ENCODE data around the gene SSBP2.
A peak's percentile ranks its signal among the peaks of the same experiment; 100 is the strongest.
"Not testable (repeated sequence)": the region's sequence is repeated elsewhere in the genome, so short reads cannot be mapped to it uniquely, and the experiment has no call there.

Gene SSBP2

DNA sequence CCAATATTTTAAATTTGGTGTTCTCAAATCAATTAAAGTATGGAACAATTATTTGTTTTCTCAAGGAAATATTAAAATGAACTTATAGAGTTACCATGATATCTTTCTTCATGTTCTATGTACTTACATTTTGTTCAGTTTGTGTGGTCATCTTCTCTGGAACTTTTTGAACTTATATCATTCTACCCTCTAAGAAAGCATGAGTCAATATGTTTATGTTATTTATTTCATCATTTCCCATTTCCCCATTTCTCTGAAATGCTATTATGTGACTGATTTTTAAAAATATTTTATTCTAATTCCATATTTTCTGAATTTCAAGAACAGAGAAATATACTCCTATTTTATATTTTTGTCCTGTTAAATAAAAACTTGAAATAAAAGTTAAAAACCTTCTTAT lies 233.4 kb downstream of the SSBP2 start:
- DNase-seq: no peak

DNA sequence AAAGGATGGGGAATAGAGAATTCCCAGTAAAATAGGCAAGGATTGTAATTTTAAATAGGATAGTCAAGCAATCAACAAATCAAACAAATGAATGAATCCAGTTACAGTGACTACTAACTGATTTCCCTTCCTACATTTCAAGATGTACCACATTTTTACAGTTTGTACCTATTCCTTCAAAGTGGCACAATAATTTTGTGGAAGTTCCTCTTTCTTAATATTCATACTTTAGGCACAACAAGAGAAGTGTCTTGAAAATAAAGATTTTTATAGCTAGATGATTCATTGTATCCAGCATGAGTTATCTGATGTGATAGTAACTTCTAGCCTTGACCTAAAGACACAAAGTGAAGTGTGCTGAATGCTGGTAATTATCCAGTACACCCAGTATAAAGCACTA lies 234.8 kb downstream of the SSBP2 start:
- no peak for DNase-seq

DNA sequence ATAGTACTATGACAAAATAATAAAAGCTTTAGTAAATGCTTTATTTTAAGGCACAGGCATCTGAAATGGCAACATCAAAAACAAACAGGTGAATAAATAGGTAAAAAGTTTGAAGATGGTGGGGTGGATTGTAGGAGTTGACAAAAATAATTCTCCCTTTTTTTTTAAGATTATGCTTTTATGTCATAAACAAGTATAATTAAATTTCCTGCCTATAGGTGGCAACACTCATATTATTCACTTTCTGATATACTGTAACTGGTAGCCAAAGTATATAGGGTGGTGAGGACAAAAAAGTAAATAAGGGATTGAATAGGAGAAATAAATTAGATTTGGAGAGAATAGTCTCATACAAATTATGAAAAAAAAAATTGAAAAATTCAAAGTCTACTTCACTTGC lies 236.9 kb downstream of the SSBP2 start:
- peak; percentile 8 for DNase-seq

DNA sequence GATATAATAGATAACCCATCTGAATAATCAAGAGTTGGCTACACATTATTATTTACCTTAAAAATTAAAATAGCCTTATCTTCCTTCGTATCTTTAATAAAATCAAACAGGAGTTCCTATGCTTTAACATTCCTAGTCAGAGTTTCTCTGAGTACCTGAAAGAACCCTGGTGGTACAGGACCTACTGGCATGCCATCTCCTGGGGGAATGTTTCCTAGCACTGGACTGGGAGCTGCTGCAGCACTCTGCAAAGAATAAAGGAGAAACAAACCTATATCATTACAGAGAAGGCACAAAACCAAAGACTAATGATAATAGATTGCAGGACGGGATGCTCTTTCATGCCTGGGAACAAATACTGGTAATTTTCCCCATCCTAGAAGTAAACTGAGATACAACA lies 237.4 kb downstream of the SSBP2 start:
- no peak for DNase-seq

DNA sequence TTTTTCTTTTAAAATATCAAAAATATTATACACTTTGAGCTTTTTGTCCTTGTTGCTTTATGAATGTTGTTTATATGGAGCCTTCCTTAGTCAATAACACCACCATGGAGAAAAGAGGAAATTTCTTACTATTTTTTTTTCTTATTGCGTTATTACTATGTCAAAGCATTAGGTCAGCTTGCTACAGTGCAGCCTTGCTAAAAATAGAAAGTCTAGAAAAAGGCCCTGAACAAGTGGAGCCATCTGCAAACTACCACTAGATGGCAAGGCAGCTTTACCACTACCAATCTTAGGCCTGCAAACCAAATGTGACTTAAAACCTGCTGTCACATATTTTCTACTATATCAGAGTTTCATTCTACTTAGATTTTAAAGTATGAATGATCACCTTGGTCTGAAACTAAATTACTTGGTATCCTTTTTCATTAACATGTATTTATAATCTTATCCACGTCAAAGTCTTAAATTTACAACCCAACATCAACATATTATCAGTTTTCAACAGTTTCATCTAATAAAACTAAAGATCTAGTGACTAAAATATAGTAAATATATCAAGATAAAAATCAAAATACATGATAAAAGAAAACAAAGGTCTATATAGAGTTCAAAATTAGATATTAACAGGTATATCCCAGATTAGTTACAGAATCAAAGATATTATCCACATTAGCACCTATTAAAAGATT lies 243.9 kb downstream of the SSBP2 start:
- peak; percentile 65 for DNase-seq

DNA sequence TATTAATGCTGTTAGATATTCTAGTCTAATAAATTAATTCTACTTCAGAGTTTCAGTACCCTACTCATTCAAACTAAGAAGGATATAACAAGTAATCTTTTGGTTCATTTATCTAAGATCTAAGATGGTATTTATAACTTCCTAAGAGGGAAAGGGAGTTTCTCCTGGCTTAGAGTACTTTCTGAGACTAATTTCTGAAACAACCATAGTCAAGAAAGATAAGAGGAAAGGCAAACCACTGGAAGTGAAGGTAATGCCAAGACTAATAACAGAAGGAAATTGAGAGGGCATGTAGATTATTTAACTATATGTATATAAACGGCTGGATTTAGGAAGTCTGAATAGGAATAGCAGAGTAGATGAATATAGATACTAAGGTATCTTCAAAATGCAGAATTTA lies 244.5 kb downstream of the SSBP2 start:
- DNase-seq: no peak

DNA sequence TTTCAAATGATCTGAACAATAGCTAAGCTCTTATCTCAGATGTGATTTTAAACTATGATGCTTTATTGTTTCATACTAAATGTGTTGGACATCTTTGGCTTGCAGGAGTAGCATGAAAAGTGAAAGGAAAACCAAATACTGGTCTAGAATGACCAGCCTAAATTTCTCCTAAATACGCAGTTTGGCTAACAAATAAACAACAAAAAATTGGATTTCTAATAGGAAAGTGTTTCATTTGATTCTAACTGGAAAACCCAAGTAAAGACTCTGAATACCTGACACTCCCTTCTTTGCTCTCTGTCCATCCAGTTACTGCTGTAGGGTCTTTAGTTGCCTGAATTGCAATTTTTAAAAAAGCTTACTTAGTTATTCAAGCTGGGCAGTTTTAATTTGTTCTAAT lies 245.2 kb downstream of the SSBP2 start:
- DNase-seq: no peak

DNA sequence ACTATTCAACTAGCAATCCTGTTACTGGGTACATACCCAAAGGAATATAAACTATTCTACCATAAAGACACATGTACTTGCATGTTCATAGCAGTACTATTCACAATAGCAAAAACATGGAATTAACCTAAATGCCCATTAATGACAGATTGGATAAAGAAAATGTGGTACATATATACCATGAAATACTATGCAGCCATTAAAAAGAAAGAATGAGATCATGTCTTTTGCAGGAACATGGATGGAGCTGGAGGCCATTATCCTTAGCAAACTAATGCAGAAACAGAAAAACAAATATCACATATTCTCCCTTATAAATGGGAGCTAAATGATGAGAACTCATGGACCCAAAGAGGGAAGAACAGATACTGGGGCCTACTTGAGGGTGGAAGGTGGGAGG lies 247.3 kb downstream of the SSBP2 start:
- DNase-seq: not testable (repeated sequence)

DNA sequence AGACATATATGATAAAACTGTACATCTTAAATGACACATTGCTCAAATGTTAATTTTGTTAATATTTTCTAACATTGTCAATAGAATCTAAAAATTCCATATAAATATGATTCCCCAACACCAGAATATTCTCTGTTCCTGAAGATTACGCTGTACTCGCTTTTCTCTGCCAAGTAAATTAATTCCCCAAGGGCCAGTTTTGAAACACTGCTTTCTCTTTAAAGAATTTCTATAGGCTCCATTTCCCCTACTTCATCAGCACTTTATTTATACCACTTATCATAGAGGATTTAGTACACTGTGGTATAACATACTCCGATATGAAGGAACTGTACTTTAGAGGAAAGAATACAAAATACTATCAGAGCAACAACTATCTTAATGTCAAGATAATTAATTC lies 255.6 kb downstream of the SSBP2 start:
- DNase-seq: no peak

DNA sequence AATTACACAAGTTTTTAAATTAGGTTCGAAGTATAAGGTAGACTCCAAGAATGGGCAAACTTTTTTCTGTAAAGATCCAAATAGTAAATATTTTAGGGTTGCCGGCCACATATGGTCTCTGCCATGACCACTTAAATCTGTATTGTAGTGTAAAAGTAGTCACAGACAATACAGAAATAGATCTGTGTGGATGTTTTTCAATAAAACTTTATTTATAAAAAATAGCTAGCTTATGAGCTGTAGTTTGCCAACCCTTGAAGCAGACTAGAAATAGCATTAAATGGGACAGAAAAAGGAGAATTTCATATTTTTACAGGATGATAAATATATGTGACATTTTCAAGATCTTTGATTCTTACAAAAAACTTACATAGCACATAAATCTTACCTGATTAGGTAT lies 262.0 kb downstream of the SSBP2 start:
- DNase-seq: no peak

DNA sequence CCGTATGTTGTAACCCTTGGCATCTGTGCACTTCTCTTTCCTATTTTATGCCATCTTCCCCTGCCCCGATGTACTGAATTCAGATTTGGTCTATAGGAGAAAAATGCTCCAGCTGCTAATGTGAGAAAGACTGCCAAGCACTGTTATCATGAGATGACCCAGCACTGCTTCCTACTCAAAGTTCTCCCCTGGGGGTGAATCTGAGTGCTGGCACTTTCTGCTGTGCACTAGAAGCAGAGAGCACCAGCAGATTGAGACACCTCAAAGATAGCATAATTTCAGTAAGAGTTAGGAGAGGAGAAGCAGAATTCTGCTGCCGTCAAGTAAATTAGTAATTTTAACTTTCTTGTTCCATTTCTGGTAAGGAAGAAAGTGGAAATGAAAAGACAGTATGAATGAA lies 264.2 kb downstream of the SSBP2 start:
- no peak for DNase-seq

DNA sequence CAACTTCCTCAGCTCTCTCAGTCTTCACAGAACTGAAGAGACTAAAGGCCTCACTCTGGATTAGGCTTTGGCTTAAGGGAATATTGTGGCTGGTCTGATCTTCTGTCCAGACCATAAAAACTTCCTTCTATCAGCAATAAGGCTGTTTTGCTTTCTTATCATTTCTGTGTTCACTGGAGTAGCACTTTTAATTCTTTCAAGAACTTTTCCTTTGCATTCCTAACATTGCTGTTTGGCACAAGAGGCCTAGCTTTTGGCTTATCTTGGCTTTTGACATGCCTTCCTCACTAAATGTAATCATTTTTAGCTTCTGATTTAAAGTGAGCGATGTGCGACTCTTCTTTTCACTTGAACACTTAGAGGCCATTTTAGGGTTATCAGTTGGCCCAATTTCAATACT lies 268.3 kb downstream of the SSBP2 start:
- DNase-seq: no peak

DNA sequence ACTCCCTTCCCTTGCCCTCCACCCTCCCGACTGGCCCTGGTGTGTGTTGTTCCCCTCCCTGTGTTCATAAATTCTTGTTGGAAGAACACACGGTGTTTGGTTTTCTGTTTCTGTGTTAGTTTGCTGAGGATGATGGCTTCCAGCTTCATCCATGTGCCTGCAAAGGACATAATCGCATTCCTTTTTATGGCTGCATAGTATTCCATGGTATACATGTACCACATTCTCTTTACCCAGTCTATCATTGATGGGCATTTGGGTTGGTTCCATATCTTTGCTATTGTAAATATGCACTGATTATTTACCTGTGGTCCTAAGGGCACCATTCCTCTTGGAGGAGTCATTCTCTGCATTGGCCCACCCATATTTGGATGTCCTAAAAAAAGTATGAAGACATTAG lies 277.5 kb downstream of the SSBP2 start:
- DNase-seq: not testable (repeated sequence)

DNA sequence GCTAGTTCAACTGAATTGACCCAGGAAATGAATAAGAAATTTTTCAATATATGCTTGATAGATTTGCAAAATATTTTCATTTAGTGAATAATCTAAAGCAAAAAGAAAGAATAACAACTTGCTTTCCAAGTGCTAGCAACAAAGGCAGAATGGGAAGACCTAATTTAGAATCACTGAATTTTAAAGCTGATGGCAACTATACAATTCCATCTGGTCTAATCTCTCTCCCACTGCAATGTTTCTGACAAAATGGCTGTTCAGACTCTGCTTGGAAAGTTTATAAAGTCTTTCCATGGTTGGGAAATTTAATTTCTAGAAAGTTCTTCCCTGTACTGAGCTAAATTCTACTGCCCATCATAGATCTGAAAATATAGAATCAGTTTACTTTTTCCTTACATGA lies 281.2 kb downstream of the SSBP2 start:
- DNase-seq: no peak

DNA sequence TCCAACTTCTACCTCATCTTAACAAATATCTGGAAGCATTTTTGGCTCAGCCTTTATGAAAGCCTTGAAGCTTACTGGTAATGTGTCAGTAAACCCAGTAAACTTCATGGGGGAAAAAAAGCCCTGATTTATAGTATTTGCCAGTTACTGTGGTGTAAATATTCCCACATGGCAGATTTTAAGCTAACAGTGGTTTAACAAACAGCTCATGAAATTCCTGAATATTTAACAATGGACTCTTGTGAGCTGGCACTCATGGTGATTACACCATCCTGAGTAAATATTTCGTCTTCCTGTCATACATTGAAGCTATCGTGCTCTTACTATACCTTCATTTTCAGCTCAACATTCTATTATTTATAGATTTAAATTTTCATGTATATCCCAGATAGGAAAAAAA lies 300.0 kb downstream of the SSBP2 start:
- DNase-seq: peak; percentile 5

DNA sequence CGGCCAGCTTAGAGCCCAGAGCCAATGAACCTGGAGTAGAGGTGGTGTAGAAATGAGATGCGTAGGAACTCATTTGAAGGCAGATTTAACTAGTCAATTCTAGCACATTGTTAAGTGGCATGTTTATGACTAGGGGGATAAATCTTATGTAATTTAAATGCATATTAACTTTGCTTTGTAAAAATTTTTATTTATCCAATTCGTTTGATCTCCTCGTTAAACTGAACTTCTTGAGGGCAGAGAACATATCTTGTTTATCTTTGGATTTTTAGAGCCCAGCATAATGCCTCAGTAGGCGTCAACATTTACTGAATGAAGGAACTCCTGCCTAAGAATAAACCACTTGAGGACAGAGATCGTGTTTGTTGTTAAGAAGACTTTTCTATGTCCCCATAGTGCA lies 315.9 kb downstream of the SSBP2 start:
- no peak for DNase-seq

DNA sequence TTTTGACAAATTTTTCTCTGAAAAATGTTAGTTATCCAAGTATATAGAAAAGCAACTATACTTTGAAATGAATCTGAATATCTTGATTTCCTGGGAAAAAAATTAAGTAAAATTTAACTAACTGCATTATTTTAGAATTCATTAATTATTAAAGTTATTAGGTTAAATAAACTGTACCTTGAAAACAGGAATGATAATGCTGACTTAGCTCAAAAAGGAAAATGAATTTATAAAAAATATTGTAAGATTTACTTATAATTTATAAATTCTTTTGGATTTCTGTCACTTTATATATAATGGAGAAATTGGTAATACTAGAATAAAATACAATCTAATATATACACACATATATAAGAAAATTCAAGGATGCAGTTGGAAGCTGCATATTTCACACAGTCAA lies 320.9 kb downstream of the SSBP2 start:
- DNase-seq: no peak

DNA sequence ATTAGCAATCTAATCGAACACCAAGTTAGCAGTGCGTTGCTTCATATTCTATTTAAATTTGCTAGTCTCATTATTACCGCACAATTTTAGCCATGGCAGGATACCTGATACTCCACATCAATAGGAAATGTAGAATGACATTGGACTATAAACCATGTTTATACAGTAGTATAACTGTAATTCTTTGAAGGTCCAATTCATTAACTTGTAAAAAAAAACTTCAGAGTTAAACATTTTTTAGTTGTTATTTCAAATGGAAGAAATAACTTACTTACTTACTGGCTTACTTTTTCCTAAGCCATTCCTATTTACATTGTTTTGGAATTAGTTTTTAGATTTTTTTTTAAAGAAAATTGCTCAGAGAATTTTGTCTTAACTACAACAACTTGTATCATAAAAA lies 321.5 kb downstream of the SSBP2 start:
- no peak for DNase-seq

DNA sequence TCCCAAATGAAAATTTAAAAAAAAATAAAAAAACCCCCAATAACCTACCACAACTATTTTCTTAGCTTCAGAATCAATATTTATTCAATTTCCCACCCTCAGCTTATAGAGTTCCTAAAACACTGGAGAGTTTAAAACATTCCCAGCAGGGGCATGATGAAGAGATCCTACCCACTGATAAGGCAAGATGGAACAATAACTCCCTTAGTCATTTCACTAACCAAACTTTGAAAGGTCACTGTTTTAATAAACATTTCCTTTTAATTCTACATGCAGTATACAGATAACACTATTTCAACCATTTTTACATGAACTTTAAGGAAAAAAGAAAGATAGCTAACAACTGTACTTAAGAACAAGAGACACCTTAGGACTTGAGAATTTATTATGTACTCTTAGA lies 322.0 kb downstream of the SSBP2 start:
- no peak for DNase-seq

DNA sequence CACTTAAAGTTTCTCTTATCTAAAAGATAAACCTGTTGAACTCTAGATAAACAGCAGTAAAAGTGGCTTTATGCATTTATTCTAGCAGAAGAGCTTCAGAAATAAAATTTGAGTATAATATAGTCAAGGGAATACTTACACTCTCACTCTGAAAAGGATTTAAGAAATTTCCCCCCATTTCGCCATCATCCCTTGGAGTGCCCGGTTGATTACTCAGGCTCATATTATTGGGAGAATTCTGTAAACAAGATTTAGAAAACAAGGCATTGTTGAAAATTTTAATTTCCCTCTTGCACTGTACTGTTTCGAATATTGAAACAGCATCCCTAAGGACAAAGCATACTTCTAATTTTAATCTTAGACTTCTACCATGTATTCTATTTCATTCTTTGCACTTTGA lies 322.5 kb downstream of the SSBP2 start:
- DNase-seq: no peak

DNA sequence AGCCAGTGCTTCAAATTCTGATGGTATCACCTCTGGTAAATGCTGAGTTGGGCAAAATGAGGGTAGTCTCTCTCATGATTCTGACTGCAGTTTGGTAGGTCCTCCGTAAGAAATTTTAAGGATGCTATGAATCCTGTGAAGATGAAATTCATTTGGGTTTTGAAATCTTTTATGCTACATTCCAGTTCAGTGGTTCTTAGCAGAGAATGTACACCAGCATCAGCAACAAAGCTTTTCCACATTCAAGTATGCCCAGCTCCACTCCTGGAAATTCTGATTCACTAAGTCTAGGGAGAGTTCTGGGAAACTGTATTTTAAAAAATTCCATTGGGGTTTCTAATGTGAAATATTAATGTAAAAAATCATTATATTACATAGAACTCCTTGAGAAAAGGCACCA lies 323.3 kb downstream of the SSBP2 start:
- DNase-seq: no peak

DNA sequence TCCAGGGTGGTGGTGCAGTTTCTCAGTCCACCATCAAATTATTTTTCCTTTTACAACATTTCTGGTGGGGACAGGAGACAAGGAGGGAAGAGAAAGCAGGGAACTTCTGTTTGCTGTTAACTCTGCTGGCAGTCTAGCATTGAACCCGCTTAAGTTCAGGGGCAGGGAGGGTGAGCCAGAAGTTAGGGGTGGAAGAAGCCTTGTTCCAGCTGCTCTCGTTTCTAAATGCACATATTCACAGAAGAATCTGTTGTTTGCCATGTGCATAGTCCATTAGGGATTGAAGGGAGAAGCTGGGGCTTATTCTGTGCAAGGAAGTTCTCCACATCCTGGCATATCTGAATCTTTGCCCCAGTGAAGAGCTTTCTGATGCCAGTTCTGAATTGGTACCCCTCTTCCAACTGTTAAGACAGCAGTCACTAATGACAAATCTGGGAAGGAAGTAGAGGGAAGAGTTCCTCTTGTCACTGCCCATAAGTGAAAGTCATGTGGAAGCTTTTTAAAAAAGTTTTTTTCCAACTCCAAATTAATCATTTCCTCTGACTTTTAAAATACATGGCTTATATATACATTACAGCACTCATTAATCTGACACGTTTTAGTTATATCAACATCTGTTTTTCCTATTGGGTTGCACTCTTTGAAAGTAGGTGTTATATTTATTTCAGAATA lies 324.4 kb downstream of the SSBP2 start:
- no peak for DNase-seq

DNA sequence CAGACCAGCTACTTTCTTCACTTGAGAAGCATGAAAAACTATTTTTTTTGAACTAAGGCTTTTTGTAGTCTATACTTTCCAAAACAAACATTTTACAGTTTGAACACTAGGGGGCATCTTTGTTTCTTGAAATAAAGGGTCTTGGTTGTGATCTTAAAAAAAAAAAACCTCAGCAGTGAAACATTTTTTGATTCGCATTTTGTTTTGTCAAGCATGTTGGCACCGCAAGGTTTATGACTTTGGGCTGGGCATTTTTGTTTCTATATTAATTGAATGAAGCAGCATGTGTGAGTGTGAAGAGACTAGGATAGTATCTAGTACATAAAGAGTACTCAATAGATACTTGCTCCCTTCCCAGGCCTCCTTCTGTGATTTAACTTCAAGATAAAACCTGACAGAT lies 325.3 kb downstream of the SSBP2 start:
- DNase-seq: peak; percentile 53

DNA sequence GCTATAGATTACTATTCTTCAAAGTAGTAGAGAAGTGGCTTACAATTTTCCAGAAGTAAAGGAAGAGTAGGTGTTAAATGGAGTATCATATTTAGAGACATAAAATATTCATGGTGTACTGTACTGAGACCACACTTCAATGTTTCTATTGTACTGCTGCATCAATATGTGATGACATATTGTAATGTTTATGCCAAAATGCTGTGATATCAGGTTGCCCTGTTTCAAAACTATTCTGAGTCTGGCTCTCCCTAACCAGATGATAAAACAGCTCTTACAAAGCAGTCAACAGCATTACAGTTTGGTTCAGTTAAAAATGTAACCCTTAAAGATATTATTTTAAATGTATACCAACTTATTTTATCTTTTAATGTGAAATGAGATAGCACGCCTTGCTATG lies 326.2 kb downstream of the SSBP2 start:
- no peak for DNase-seq

DNA sequence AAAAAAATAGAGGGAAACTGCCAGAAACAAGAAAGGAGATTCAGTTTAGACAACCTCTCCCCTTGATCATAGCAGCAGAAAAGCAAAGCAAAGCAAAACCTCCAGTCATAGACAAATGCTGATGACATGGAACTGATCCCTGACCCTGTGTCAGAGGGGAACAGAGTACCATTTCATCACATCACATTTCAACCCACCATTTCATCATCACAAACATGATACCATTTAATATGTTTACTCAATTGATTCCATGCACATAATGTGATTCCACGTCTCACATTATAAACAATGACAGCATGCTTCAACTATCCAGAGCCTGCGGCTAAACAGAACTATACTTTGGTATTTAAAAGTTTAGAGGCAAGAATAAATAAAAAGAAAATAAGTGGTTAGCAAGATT lies 328.2 kb downstream of the SSBP2 start:
- no peak for DNase-seq

All from NCI-H748 treated with DMSO at 0.1 percent for 48 hours (cell line).